ENCODE results near the gene B3GNT5. TPM values are rescaled to one million over a fixed set of nuclear protein-coding genes. Genes with fewer than 3 reads are reported as not detected.

Gene B3GNT5
- total RNA-seq, 1 experiment from 2014 or later = 7.7 TPM

GRCh38 chr3:183212096-183212495, 41.0 kb upstream of the B3GNT5 start (continued):
- no peak for TF ChIP-seq E2F5 (CRISPR knock-in tag; IDR thresholded peaks at IDR 0.05)
- TF ChIP-seq SOX15 (CRISPR knock-in tag; IDR thresholded peaks at IDR 0.05) = no peak
- no peak for TF ChIP-seq NR2C2 (CRISPR knock-in tag; IDR thresholded peaks at IDR 0.05)

GRCh38 chr3:183212565-183212964, 40.5 kb upstream of the B3GNT5 start:
- Mint-ChIP-seq H3K36me3 (peaks cover 12% of the 10 kb centered on the region; the same call in 1 of the 2 replicates), H3K9me3 (peaks cover 17% of the 10 kb centered on the region), H3K4me3 (no peak overlapping the region), H3K27ac (no peak overlapping the region), H3K4me1 (peaks cover 3% of the 10 kb centered on the region; the same call in 1 of the 2 replicates), H3K27me3 (ENCODE audit: low read depth) (no peaks in the 10 kb centered on the region)
- DNase-seq (ENCODE audit: low spot score) (no peak), ATAC-seq (no peak)
- CTCF ChIA-PET = interaction anchor here (0.6 to 1.2 kb wide), 2 partner anchors 34 to 75 kb away, joined by 3 to 4 read pairs; no protein-coding TSS in a partner anchor
- POLR2A ChIA-PET = no interaction called here
- TF ChIP-seq ARID4B (CRISPR knock-in tag; IDR thresholded peaks at IDR 0.05; ENCODE audit: borderline replicate concordance) = no peak
- no peak for TF ChIP-seq ATF3 (CRISPR knock-in tag; conservative IDR thresholded peaks at IDR 0.05)
- no peak for TF ChIP-seq OVOL2 (CRISPR knock-in tag; IDR thresholded peaks at IDR 0.05; ENCODE audit: borderline replicate concordance)
- no peak for TF ChIP-seq CREM (CRISPR knock-in tag; IDR thresholded peaks at IDR 0.05)
- no peak for TF ChIP-seq ERG (CRISPR knock-in tag; IDR thresholded peaks at IDR 0.05)
- TF ChIP-seq HMGA2 (CRISPR knock-in tag; IDR thresholded peaks at IDR 0.05) = no peak
- TF ChIP-seq ZSCAN18 (CRISPR knock-in tag; IDR thresholded peaks at IDR 0.05) = no peak
- no peak for TF ChIP-seq SOX15 (CRISPR knock-in tag; IDR thresholded peaks at IDR 0.05)
- TF ChIP-seq AFF4 (CRISPR knock-in tag; IDR thresholded peaks at IDR 0.05; ENCODE audit: borderline replicate concordance) = no peak
- no peak for TF ChIP-seq MLX (CRISPR knock-in tag; IDR thresholded peaks at IDR 0.05)
- TF ChIP-seq GTF2I (CRISPR knock-in tag; conservative IDR thresholded peaks at IDR 0.05) = no peak
- no peak for TF ChIP-seq E2F4 (CRISPR knock-in tag; IDR thresholded peaks at IDR 0.05; ENCODE audit: borderline replicate concordance, low read depth)
- TF ChIP-seq ZNF396 (CRISPR knock-in tag; IDR thresholded peaks at IDR 0.05; ENCODE audit: borderline replicate concordance) = no peak
- no peak for TF ChIP-seq FOXP4 (CRISPR knock-in tag; IDR thresholded peaks at IDR 0.05)
- TF ChIP-seq ZNF263 (CRISPR knock-in tag; IDR thresholded peaks at IDR 0.05; ENCODE audit: low read depth) = no peak
